B cell (primary cell): ENCODE measurements around the gene PNKP.

Experiments
- CTCF ChIP-seq: fragments of 200-600 bp; IDR thresholded peaks from one replicate; pipeline ENCODE4 v1.8.0; 2022; ENCODE audit warnings: antibody characterized with exemption, mild to moderate bottlenecking
- EZH2 ChIP-seq: IDR thresholded peaks from 2 replicates; pipeline ENCODE4 v1.6.1; 2012; ENCODE audit warnings: borderline replicate concordance, low read depth, mild to moderate bottlenecking, moderate library complexity, low read length; ENCODE audit not compliant: insufficient read depth, poor library complexity, severe bottlenecking

- no peak for TF ChIP-seq CTCF
- no peak for TF ChIP-seq EZH2
Measured at GRCh38 chr19:49850221-49850486, 17.2 kb downstream of the PNKP start.
